ENCODE results near the gene NAP1L1.

Gene NAP1L1

DNA sequence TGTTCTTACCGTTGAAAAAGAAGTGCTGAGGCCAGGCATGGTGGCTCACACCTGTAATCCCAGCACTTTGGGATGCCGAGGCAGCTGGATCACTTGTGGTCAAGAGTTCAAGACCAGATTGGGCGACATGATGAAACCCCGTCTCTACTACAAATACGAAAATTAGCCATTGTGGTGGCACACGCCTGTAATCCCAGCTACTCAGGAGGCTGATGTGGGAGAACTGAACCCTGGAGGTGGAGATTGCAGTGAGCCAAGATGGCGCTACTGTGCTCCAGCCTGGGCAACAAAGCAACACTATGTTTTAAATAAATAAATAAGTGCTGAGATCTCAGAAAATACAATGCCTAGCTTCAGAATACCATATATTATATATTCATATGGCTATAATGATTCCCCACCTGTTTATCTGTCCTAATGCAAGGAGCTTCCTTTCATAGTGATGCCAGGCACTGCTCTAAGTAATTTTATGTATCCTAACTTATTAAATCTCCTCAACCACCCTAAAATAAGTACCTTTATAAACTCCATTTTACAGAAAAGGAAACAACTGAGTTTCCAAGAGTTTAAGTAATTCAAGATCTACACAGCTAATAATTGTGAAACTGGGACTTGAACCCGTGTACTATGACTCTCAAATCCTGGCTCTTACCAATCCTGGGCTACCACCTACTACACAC lies 60.2 kb downstream of the NAP1L1 start:
- in situ Hi-C loops (cut with HindIII; ENCODE audit: low sequenced_read_pairs), result no loop called here

DNA sequence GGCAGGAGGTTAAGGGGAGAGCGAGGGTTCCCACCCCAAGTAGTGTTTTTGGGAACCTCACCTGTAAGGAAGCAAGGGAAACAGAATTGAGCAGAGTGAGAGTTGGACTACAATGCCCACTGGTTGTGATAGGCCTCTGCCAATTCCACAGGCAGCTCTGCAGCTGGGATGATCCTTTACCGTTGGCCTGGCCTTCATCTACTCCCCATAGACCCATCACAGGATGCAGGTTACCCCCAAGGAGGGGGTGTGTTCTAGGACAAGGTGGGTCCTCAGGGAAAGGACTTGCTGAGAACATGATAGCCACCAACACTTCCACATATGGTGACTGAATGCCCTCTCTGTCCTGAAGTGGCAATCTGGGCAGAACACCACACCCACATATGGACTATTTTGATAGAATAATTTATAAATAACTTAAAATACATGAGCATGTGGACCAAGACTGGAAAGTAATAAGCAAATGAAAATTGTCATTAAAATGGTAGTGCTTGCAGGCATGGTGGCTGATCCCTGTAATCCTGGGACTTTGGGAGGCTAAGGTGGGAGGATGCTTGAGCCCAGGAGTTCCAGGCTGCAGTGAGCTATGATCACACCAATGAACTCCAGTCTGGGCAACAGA lies 61.3 kb downstream of the NAP1L1 start:
- in situ Hi-C loops (cut with HindIII; ENCODE audit: low sequenced_read_pairs), result no loop called here

DNA sequence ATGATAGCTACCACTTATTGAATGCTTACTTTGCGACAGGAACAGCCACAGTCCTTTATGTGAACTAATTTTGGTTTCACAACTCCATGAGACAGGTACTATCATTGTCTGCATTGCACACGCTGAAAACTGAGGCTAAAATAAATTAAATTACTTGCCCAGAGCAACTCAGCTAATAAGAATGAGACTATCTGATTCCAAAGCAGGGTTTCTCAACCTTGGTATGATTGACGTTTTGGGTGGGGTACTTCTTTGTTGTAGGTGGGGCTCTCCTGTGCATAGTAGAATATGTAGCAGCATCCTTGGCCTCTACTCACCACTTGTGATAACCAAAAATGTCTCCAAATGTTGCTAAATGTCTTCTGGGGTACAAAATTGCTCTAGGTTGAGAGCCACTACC lies 62.0 kb downstream of the NAP1L1 start:
- in situ Hi-C loops (cut with HindIII; ENCODE audit: low sequenced_read_pairs), result no loop called here

DNA sequence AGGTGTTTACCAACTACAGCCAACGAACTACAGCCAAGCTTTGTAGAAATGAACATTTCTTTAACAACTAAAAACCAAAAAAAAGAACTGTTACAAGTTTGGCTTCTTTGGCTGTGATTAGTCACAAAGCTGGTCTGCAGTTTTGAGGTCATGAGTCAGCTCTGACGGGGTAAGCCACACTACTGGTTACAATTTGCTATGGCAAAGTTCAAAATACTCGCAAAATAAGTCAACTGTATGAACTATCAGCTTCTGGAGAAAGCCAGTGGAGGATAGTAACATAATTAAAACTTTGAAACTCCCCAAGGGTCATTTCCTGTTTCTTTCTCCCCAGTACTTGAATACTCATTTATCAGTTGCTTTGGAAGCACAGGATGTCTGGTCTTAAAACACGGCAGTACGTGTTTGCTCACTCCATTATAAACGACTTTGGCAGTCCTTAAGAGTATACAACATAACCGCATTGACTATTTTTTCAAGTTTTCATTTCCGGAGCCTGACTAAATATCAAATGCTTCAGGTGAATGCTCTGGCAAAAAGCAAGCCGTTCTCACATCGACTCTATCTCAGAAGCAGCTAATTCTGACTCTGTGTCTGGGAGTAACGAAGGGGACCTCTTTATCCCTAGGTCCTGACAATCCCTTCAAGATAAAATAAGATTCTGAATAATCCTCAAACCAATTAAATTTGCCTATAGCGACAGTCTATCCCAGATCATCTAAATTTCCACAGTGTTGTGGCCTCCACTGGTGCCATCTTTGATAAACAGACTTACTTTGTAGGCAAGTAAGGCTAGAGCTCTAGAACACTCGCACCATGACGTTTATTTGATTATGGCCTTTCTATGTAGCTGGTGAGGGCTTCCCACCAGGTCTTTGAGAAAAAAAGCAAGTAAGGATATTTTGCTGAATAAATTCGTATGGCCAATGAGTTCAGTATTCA lies 63.5 kb downstream of the NAP1L1 start:
- in situ Hi-C loops (cut with HindIII; ENCODE audit: low sequenced_read_pairs), result no loop called here

DNA sequence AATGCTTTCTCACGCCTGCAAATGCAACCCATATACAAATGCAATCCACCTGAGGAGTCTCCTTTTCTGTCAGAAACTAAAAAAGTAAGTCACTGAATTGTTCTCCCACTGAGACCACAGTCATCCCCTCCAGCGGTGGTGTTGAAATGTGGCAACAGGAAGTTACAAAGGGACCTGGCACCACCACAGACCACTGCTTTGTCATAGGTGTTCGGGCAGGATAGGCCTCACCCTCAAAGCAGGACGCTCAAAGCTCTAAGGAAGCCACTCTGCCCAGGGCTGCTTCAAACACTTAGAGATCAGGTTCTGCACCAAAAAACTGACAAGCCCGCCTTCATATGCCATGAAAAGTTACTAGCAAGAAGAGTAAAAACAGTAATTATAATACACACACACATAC lies 64.2 kb downstream of the NAP1L1 start:
- in situ Hi-C loops (cut with HindIII; ENCODE audit: low sequenced_read_pairs), result no loop called here

DNA sequence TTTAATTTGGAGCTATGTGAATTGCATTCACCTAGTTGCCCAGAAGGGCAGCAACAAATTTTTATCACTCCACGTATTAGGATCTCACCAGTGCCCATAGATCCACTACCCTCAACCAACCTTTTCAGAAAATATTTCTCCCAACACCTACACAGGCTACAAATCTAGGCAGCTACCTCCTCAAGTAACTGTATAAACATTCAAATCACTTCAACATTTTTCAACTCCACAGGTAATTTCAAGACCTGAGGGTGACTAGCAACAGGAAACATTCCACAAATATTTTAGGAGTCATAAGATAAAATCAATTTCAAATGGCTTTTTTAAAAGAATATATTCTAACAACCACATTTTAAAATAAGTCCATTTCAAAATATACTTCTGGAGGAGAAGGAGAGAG lies 65.8 kb downstream of the NAP1L1 start:
- in situ Hi-C loops (cut with HindIII; ENCODE audit: low sequenced_read_pairs), result no loop called here

DNA sequence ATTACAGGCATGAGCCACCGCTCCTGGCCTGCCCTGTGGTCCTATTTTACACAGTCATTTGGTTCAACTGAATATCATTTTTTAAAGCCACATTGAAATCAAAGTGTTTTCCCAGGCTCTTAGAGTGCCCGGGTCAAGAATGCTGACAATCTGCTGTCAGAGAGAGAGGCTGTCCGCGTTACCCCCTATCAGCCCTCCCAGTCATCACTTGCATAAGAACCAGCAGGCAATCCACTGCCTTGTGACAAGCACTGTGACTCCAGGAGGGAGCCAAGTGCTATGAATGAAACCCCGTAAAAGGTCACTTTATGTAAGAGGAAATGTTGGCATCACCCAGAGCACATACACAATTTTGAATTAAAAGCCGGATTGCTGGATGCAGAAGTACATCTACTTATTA lies 66.4 kb downstream of the NAP1L1 start:
- in situ Hi-C loops (cut with HindIII; ENCODE audit: low sequenced_read_pairs), result no loop called here

DNA sequence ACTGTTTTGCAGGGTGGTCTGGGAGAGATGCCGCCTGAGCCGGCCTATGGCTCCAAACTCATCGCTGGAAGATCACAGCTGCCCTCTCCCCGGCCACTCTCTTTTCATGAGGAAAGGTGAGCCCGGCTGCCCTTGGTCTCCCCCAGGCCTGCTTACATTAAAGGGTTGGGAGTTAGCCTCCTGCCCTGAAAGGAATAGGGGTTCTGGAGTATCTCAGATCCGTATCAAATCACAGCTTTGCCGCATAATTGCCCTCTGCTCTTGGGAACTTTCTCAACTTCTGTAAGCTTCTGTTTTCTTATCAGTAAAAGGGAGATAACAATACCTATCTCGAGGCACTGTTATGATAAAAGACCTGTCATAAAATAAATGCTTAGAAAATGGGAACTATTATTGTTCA lies 70.5 kb downstream of the NAP1L1 start:
- in situ Hi-C loops (cut with HindIII; ENCODE audit: low sequenced_read_pairs), result no loop called here

DNA sequence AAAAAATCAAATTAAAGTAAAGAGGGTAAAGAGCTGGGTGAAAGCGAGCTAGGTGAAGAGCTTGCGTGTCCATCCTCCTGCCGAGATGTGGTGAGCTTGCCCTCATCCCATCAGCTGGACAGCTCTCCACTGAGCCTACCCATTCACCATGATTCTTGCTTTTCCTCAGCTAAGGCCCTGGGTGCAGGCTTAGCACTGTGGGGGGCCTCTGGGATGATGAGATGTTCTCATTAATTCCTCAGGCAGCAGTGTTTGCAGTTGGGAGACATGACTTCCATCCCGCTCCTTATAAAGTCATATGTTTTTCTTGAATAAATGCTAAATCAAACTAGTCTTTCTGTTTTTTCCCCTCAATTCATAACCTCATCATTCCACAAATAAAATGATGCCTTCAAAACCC lies 70.9 kb downstream of the NAP1L1 start:
- in situ Hi-C loops (cut with HindIII; ENCODE audit: low sequenced_read_pairs), result no loop called here

DNA sequence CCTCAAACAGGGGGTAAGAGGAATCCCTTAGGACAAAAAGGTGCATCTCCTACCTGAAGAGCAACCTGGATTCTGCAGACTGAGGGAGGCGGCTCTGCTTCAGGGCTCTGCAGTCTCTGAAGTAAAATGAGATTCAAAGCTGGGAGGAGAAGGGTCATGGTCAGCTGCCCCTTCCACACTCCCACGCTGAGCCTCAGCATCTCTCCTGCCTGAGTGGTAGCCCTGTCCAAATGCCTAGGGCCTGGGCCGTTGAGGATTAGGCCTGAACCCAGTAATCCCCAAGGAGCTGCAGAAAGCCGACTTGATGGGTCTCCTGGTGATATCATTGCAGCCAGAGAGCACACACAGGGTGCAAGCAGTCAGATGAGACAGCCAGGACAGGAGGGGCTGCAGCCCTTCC lies 71.8 kb downstream of the NAP1L1 start:
- in situ Hi-C loops (cut with HindIII; ENCODE audit: low sequenced_read_pairs), result no loop called here

DNA sequence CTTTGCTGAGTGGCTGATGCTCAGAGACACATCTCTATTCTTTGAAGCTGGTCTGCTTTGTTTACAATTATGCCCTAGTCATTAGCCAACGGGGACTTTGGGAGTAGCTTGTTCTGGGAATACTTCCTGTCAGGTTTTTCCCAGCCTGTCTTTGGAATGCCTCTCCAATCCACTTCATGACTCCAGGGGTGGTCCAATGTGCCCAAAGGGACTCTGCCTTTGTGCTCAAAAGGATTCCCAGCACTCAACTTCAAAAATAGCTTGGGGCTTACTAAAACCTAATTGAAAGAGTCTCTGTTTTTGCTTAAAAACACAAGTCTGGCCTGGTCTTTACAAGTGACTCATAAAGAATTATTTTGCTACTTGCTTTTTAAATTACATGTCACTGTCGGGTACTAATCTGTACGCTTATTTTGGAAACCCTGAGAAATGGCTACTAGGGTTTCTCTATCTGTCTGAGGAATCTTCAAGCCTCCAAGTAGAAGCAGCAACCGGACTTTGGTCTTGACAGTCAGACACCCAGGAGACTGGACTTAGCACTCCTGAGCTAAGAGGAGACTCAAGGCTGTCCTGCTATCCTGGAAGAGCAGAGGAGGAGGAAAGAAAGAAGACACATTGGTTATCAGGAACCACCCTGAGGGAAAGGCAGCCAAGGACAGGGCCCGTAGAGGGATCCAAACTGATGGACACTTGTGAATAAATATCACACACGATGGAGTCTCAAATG lies 73.6 kb downstream of the NAP1L1 start:
- in situ Hi-C loops (cut with HindIII; ENCODE audit: low sequenced_read_pairs), result no loop called here

DNA sequence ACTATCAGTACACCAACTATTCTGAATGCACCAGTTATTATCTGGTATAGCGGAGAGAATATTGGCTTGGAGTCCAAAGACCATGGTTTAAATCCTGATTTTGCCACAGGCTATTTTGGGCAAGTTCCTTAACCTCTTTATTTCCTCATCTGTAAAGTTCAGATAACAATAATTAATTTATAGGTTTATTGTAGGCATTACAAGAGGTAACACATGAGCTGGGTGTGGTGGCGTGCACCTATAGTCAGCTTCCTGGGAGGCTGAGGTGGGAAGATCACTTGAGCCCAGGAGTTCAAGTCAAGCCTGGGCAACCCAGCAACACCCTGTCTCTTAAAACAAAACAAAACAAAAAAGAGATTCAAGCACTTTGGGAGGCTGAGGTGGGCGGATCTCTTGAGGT lies 76.1 kb downstream of the NAP1L1 start:
- in situ Hi-C loops (cut with HindIII; ENCODE audit: low sequenced_read_pairs), result no loop called here

DNA sequence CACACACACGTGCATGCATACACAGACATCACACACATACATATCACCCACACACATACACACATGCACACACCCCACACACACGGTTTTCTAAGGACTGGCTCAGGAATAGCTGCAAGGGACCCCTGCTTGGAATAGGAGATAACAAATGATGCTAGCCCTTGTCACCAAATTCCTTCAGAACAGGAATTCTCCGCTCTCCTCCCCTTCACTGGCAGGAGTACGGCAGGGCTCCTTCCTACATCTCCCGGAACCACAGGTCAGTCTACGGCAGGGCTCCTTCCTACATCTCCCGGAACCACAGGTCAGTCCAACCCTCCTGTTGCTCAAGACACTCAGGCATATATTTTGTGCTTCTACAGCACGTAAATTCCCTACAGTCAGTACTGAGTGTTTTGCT lies 76.8 kb downstream of the NAP1L1 start:
- in situ Hi-C loops (cut with HindIII; ENCODE audit: low sequenced_read_pairs), result no loop called here

DNA sequence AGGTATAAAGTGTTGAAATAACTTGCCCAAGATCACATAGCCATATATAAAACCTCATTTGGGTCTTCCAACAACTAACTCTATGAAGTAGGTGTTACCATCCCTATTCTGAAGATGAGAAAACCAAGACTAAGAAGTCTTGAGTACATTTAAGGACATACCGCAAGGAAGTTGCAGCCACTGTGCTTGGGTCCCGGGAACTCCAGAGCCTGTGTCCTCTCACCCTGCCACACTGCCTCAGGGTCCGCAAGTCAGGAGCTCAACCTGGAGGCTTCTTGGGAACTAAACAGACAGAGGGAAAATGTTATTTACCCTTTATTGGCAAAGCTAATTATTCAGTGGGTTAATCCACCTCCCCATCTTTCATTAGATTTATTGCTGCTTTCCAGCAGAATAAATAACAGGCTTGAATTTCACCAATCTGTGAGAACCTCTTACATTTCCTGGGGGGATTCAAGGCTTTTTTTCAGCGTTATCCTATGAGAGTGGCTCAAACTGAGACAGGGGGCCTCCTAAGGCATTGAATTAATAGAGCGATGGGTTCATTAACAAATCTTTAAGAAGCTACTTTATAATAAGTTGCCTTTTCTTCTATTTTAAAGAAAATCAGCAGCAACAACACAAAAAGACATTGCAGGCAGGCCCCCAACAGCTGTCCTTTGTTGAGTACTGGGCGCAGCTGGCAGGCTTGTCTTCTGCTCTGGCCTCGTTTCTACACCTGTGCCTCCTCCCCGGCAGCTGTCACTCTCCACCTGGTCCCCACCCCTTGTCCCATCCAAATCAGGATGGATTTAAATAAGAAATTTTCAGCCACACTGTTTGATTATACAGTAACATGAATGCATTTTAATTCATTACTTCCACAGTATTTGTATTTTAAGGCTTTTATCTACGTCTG lies 78.2 kb downstream of the NAP1L1 start:
- in situ Hi-C loops (cut with HindIII; ENCODE audit: low sequenced_read_pairs), result no loop called here

DNA sequence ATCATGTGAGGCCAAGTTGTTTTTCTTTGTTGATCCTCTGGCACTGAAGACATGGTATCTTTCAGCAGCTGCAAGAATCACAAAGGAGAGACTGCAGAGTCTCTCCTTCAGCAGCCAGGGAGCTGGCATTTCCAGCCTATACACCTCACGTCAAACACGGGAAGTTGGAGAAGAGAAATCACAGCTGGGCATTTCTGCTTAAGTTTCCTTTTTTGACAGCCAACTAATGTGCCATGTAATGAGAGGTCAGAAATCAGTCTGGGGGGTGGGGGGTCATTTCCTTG lies 81.2 kb downstream of the NAP1L1 start:
- in situ Hi-C loops (cut with HindIII; ENCODE audit: low sequenced_read_pairs), result no loop called here

DNA sequence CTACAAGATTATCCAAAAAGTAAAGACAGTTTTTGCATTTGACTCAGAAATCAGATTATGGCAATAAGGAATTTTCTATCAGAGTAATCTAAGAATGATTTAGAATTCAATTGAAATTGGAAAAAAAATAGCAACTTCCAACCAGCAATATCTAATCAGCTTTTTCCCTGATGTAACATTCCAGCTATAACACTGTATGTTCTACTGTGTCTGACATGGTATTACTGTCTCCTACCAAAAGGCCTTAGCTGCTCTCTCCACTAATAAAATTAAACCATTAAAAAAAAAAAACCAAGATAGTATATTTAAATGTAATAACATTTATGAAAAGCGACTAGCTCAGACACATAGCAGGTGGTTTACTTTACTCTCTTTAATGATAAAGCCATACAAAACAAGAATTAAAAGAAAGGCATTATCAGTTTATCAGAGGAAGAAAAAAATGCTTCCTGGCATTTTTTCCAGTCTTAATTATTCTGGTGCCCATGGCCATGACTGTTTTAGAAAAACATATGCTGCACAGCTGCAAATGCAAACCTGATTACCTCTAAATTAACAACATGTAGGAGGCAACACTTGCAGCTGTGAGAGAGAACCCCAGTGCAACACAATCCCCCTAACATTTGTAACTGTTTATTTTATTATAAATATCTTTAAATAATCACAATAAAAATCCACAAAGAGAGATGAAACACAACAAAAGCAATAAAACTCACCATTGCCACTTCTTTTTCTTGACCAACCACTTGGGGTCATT lies 81.7 kb downstream of the NAP1L1 start:
- in situ Hi-C loops (cut with HindIII; ENCODE audit: low sequenced_read_pairs), result no loop called here

DNA sequence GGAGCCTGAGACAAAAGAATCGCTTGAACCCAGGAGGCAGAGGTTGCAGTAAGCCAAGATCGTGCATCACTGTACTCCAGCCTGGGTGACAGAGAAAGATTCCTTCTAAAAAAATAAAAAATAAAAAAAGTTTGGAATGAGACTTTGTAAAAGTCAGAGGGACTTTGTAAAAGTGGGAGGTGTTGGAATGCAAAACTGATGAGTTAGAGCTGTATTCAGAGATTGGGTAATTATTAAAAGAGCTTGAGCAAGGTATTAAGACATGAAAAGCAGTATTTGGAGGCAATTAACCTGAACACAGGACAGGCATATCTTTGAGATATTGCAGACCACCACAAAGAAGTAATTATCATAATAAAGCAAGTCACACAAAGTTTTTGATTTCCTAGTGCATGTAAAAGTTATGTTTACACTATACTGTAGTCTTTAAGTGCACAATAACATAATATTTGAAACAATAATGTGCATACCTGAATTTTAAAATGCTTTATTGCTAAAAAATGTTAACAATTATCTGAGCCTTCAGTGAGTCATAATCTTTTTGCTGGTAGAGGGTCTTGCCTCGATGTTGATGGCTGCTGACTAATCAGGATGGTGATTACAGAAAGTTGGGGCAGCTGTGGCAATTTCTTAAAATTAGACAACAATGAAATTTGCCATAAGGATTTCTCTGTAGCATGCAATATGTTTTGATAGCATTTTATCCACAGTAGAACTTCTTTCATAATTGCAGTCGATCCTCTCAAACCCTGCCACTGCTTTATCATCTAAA lies 86.0 kb downstream of the NAP1L1 start:
- in situ Hi-C loops (cut with HindIII; ENCODE audit: low sequenced_read_pairs), result no loop called here

DNA sequence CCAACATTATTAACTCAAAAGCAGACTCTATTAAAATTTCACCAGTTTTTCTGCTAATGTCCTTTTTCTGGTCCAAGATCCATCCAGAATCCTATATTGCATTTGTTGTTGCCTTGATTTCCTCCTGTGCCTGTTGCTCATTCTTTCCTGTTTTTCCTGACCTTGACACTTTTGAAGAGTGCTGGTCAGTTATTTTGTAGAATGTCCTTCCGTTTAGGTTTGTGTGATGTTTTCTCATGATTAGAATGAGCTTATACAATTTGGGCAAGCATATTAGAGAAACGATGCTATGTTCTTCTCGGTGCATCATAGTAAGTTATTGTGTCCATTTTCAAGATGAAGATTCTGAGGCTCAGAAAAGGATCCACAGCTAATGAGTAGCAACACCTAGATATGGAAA lies 86.8 kb downstream of the NAP1L1 start:
- in situ Hi-C loops (cut with HindIII; ENCODE audit: low sequenced_read_pairs), result no loop called here

DNA sequence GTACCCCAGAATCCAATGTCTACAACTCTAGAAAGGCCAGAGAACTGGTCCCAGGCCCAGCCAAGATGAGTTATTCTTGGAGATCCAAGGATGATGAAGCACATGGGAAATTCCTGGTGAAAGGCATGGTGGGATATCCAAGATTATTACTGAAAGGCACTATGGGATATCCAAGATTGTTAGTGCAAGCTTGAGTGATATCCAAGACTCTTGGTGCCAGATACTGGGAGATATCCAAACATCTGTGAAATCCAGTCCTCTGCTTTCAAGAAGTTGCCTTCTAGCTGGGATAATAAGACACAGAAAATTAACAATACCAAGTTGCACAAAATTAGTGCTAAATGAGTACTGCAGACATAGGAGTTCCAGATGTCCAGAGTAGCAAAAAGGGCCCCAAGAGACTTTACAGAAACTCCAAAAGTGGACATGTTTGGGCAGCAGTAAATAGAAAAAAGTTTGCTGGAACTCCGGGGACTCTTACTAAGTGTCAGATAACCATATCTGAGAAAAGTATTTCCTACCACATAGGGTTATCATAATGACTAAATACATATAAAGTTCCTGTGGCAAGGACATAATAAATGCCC lies 87.5 kb downstream of the NAP1L1 start:
- in situ Hi-C loops (cut with HindIII; ENCODE audit: low sequenced_read_pairs), result no loop called here
